ENCODE measurements around the gene PSEN1.

Gene PSEN1

DNA sequence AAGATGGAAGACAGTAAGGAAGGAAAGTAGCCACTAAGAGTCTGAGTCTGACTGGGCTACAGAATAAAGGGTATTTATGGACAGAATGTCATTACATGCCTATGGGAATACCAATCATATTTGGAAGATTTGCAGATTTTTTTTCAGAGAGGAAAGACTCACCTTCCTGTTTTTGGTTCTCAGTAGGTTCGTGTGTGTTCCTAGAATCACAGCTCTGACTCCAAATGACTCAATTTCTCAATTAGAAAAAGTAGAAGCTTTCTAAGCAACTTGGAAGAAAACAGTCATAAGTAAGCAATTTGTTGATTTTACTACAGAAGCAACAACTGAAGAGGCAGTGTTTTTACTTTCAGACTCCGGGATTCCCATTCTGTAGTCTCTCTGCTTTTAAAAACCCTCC is 85.6 kb downstream of the PSEN1 start:
- DNase-seq = no peak

DNA sequence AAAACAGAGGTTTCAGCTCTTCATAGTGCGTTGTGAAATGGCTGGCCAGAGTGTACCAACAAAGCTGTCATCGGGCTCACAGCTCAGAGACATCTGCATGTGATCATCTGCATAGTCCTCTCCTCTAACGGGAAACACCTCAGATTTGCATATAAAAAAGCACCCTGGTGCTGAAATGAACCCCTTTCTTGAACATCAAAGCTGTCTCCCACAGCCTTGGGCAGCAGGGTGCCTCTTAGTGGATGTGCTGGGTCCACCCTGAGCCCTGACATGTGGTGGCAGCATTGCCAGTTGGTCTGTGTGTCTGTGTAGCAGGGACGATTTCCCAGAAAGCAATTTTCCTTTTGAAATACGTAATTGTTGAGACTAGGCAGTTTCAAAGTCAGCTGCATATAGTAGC is 86.7 kb downstream of the PSEN1 start:
- no peak for DNase-seq

GRCh38 chr14:73225496-73225895 is 89.2 kb downstream of the PSEN1 start:
- no peak for DNase-seq

GRCh38 chr14:73227812-73228781 is 91.8 kb downstream of the PSEN1 start:
- DNase-seq = no peak

GRCh38 chr14:73230051-73230450 is 93.7 kb downstream of the PSEN1 start:
- DNase-seq = no peak

DNA sequence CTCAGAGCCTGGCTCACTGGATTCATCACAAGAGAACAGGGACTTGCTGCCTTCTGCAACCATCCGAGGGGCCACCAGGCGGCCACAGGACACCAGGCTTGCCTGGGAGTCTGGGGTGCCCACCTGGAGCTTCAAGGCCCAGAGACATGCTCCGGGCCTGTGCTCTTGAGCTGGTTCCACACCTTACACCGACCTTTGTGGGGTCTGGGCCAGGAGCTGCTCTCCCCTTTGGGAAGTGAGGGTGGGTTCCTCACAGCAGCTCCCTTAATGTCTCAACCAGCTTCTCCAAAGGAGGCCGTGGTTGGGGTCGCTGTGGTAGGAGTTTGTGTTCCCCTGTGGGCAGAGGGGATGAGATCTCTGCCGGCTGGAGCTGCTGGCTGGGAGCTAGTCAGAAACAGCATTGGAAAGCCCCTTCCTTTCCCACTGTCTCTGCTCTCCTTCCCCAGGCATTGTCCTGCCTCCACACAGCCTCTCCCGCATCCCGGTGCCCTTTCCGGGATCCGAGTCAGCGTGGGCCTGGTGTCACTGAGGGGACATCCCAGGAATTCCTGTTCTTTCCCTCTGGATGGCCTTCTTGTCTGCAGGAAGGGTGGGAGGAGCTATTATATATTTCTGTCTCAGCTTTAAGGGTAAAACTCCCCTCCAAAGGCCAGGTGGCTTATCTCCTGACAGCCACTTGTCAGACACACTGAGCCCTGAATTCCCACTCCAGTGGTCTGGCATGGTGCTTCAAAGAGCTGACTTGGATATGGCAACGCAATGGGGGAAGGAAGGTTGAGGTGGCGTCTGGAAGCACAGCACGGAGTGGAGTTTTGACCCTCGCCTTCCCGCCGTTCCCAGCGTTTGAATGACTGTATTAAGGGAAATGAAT is 95.9 kb downstream of the PSEN1 start:
- no peak for DNase-seq

DNA sequence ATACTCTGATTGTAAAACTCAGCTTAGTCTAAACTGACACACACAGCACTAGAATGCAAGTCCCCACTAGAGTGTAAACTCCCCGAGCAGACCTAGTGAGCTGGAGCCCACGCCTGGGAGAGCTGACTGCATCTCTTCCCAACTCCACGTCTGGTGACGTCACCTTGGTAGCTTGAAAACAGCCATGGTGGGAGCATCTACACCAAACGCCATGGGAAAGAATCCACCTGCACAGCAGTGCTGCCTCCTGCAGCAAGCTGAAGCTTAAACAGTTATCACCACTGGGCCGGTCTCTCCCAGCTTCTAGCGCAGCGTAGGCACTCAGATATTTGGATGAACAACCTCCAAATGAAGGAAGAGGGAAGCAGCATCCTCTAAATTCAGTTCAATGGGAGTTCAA is 96.7 kb downstream of the PSEN1 start:
- no peak for DNase-seq

GRCh38 chr14:73233564-73233963 is 97.3 kb downstream of the PSEN1 start:
- DNase-seq = no peak

- DNase-seq = no peak
These were observed 97.7 kb downstream of the PSEN1 start for GRCh38 chr14:73234029-73234428.

DNA sequence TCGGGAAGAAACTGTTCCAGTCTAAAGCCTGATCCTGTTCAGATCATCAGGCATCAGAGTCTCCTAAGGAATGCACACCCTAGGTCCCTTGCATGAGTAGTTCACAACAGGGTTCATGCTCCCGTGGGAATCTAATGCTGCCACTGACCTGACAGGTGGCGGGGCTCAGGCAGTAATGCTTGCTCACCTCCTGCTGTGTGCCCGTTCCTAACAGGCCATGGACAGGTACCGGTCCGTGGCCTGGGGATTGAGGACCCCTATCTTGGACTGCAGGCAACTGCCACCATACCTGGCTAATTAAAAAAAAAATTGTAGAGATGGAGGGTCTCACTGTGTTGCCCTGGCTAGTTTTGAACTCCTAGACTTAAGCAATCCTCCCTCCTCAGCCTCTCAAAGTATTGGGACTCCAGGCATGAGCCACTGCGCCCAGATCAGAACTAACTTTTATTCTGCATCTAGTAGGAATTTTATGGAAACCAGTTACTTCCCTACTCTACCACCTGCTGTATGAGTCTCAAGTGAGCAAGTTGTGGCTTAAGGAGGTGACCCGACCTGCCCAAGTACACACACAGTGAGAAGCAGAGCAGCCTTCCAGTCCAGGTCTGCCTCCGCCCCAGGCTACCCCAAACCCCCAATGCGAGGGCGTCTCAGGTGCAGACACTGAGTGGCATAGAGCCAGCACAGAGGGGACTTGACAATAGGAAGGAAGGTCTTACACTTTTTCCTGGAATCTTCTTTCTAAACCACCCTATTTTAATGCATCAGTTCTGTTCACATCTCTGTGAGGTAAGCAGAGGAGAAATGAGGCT is 98.5 kb downstream of the PSEN1 start:
- DNase-seq = no peak

DNA sequence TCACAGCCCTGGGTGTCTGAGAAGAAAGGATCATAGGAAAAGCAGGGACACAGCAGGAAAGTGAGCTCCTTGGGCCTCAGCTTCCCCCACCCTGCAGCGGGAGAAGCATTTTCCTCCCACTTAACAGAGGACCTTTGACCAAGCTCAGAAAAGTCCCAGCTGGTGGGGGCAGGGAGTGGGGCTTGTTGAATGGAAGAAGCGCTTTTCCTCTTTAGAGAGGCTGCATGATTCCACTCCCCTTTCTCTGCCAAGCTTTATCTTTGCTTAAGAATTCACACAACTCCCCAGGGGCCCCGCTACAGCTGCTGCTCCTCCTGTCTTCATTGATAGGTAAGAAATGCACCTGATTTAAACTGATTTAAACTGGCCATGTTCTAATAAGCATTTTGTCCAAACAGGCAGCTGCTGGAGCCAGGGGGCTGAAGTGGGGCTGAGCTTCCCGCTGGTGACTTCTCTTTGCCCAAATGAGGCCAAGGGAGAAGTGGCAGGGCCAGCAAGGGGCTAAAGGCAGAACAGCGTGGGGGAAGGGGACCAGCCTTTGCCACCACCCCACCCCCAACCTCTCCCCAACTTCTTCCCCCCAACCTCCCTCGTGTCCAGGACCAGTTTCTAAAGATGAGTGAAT is 99.3 kb downstream of the PSEN1 start:
- DNase-seq = no peak

- no peak for DNase-seq
These were observed 99.8 kb downstream of the PSEN1 start for GRCh38 chr14:73236157-73236556.

GRCh38 chr14:73236752-73237218 is 100.5 kb downstream of the PSEN1 start:
- no peak for DNase-seq

DNA sequence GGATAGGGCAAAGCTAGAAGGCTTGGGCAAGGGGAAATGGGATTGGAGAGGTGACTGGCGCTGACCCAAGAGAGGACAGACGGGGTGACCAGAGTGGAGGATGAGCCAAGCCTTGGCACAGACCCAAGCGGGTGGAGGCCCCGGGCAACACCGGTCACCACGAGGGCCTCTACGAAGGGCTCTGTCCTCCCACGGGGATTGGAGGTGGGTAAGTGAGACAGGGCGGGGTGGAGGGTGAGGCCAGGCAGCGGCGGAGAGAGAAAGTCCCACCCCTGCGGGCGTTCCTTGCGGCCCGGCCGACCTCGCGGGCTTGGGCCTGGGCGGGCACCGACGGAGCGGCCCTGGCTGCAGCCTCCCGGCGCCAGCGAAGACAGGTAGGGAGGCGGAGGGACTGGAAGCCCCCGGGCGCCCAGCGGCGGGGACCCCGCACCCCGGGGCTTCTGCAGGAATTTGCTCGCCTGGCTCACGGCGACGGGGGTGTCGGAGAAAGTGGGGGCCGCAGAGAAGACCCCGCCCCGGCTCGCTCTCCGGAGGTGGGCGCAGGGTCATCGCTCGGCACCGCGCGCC is 101.0 kb downstream of the PSEN1 start, which contains the start of gene PAPLN:
Gene PAPLN (plus strand): TSS at position 288 of the 567 bp plus-strand sequence. CDS start 2,273 bp downstream, outside the sequence.
- no peak for DNase-seq

DNA sequence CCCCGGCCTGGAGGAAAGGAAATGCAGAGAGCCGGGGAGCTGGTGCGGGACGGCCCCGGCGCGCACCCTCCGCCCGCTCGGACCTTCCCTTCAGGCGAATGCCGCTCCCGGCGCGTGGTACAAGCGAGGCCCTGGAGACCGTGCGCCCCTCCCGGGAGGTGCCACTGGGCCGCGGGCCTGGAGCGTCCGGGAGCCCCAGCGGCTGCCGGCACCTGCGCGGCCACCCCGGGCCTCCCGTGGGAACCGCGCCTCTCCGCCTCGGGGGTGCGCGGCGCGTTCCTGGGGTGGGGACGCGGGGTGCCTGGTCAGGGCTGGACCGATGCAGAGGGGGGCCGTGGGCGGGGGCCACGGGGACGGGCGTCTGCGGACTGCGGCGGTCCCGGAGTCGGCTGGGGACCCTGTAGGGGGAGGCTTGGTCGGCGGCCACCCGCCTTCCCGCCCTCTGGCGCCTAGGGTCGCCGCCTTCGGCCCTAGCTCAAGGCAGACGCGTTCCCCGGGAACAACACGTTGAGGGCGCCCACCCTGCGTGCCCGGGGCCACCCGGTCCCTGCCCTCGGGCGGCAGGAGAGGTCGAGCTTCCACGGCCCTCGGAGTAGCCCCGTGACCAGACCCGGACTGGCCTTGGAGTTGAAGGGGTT is 101.6 kb downstream of the PSEN1 start:
- DNase-seq = no peak

DNA sequence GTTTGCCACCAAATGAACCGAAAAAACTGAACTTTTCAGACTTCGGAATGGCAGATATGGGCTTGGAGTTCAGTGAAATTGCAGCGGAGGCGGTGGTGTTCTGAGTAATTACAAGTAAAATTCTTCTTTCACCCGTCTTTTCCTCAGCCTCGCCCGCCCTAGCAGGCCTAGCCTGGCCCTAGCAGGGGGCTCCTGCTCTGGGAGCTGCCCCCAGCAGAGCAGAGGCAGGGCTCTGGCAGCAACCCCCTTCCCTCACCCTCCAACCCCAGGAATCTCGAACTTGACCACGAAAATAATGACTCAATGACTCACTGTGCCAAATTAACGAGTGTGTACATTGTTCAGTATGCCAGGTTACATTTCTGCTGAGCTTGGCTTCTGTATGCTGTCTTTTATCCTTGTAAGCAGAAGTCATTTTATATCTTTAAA is 102.1 kb downstream of the PSEN1 start:
- DNase-seq = no peak

DNA sequence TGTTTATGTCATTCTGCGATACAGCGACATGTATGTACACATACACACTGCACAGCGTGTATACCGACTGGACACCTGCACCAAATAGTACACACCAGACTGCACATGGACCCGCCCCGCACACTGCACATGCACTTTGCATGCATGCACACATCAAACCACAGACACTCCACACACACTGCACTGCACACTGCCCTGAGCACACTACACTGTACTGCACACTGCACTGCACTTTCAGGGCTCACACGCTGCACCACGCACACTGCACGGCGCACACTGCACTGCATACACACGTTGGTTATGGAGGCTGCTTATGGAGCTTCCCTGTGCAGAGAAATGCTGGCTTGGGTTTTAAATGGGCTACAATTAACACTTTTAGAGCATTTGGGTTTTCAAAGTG is 102.6 kb downstream of the PSEN1 start:
- DNase-seq = no peak

DNA sequence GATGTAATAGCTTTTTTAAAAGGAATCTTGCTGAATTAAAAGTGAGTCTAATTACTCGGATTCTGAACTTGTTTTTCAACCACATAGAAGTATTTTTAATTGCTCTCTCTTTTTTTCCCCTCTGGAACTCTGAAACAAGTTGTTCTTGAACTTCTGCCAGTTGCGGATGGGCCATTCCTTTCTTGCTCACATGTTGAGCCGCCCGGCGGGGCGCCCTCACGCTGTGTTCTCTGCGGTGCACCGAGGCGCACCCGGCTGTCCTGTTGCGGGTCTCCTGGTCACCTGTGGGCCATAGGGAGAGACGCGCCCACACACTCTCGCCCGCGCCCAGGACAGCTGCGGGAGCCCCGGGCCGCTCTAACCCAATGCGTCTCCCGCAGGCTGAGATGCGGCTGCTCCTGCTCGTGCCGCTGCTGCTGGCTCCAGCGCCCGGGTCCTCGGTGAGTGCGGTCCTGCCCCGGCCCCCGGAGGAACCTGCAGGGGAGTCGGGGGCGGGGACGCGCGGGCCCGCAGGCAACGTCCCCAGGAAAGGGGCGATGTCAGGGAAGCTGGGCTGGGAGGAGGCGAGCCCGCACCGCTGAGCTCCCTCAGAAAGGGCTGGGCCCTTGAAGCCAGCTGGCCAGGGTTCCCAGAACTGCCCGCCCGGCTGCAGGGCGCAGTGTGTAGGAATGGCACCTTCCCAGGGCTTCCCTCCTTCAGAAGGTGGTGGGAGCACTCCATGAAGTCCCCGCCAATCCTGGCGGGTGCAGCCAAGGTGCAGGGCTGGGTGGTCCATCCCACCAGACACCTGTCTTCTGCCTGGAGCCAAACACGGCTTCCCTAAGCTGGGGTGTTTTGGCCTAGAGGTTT is 103.3 kb downstream of the PSEN1 start:
- DNase-seq = no peak

- no peak for DNase-seq
These were observed 104.6 kb downstream of the PSEN1 start for GRCh38 chr14:73240816-73241480.
